ENCODE measurements around the gene BCAS4.

DNA sequence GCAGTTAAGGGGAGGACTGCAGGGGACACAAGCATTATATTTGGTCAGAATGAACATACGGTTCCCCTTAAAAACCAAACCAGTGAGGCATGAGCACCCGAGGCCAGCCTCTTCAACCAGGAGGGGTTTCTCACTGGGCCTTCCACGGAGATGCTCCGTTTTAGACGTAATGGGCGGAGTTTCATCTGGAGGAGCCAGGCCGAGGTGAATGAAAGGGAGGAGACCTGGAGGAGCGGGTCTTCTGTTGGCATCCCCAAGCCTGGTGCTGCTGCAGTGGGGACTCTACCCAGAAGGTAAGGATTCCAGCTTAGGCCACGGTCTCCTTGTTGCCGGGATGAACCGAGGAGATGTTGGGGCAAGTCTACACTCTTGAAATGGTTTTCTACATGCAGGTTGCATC, 89.0 kb downstream of the BCAS4 start:
- TF ChIP-seq, protein P1, sequence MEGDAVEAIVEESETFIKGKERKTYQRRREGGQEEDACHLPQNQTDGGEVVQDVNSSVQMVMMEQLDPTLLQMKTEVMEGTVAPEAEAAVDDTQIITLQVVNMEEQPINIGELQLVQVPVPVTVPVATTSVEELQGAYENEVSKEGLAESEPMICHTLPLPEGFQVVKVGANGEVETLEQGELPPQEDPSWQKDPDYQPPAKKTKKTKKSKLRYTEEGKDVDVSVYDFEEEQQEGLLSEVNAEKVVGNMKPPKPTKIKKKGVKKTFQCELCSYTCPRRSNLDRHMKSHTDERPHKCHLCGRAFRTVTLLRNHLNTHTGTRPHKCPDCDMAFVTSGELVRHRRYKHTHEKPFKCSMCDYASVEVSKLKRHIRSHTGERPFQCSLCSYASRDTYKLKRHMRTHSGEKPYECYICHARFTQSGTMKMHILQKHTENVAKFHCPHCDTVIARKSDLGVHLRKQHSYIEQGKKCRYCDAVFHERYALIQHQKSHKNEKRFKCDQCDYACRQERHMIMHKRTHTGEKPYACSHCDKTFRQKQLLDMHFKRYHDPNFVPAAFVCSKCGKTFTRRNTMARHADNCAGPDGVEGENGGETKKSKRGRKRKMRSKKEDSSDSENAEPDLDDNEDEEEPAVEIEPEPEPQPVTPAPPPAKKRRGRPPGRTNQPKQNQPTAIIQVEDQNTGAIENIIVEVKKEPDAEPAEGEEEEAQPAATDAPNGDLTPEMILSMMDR (tag by site-specific recombination; IDR thresholded peaks at IDR 0.05): no peak
- TF ChIP-seq PBX3 (CRISPR knock-in tag; IDR thresholded peaks at IDR 0.05): no peak
